K562 (cell line): ENCODE data around the gene SNX9. TPM values are rescaled to one million over a fixed set of nuclear protein-coding genes. Genes with fewer than 3 reads are reported as not detected.
A peak's percentile ranks its signal among the peaks of the same experiment; 100 is the strongest.

Experiments used
- ATAC-seq: fragments of 200-7000 bp; cut with Tn5 transposase; 3 replicates; pipeline ENCODE4 v1.9.1; 2020; ENCODE audit warnings: moderate library complexity
- BruUV-seq: library from RNA; stranded (reverse); fragments of 400-500 nt; replicated peaks from 2 replicates; lab custom pipeline; 2021; lab: Mats Ljungman, UMichigan
- CTCF ChIA-PET: fragments of 300-600 bp; formaldehyde crosslinking; extraction: SDS; loops from one replicate; lab custom pipeline; 2021; ENCODE audit warnings: low intra/inter-chr PET ratio; lab: Yijun Ruan, JAX
- POLR2A ChIA-PET: fragments of 300-600, 350-650 bp; sonication (Branson Sonifier 250); formaldehyde crosslinking; extraction: SDS; loops from one replicate; lab custom pipeline; 2021; ENCODE audit warnings: antibody characterized with exemption, inconsistent platforms; lab: Yijun Ruan, JAX
- DNase-seq, 4 experiments: peaks; one replicate each; pipeline versions ENCODE4 v3.0.0 to v3.0.0-alpha.2; 2011 to 2018; ENCODE audit warnings: low spot score in 3 of 4, mixed read lengths in 3 of 4; ENCODE audit errors: extremely low read depth in 1 of 4
- FAIRE-seq: peaks from 2 replicates; lab custom pipeline; 2011; peaks lifted over from hg19 to GRCh38; lab: Jason Lieb, UNC
- H2AFZ ChIP-seq: 2 replicates; pipeline ENCODE4 v1.6.0; 2011; ENCODE audit warnings: low read depth, low read length, control low read depth, inconsistent platforms
- H3K27ac ChIP-seq: fragments of 200-600 bp; 3 replicates; pipeline ENCODE4 v1.8.0; 2011; ENCODE audit warnings: low read depth, mild to moderate bottlenecking, control low read depth, inconsistent platforms, low read length, moderate library complexity, mixed read lengths; ENCODE audit errors: extremely low read depth
- H3K27me3 ChIP-seq, 2 experiments: fragments of 300-600 bp in 1 of 2; 2 replicates in 1 of 2; 3 replicates in 1 of 2; pipeline versions ENCODE4 v1.6.0 to v1.8.0; 2011; ENCODE audit warnings: inconsistent platforms in 2 of 2, low read length in 2 of 2, mild to moderate bottlenecking in 1 of 2, mixed read lengths in 1 of 2, moderate library complexity in 1 of 2; ENCODE audit not compliant: control insufficient read depth in 2 of 2, insufficient read depth in 2 of 2
- H3K36me3 ChIP-seq: fragments of 300-600 bp; 3 replicates; pipeline ENCODE4 v1.8.0; 2011; ENCODE audit warnings: mild to moderate bottlenecking, low read length, inconsistent platforms; ENCODE audit not compliant: control insufficient read depth, insufficient read depth
- H3K4me1 ChIP-seq, 2 experiments: fragments of 200-600 bp in 1 of 2; replicated peaks in 1 of 2; 2 replicates in 1 of 2; 3 replicates in 1 of 2; pipeline versions ENCODE4 v1.5.1 to v1.8.0; 2011; ENCODE audit warnings: inconsistent platforms in 2 of 2, low read length in 2 of 2, mild to moderate bottlenecking in 1 of 2, mixed read lengths in 1 of 2, moderate library complexity in 1 of 2; ENCODE audit not compliant: control insufficient read depth in 2 of 2, insufficient read depth in 2 of 2
- H3K4me2 ChIP-seq: 2 replicates; pipeline ENCODE4 v1.6.1; 2011; ENCODE audit warnings: low read length, control low read depth, inconsistent platforms, mixed read lengths; ENCODE audit not compliant: insufficient read depth
- H3K4me3 ChIP-seq: fragments of 200-600 bp; sonication (generic), shearing (Covaris generic); 2 replicates; pipeline ENCODE4 v1.5.1; 2016; ENCODE audit warnings: control low read depth, inconsistent platforms
- H3K79me2 ChIP-seq: fragments of 200-600 bp; 3 replicates; pipeline ENCODE4 v1.8.0; 2011; ENCODE audit warnings: low read length, inconsistent platforms; ENCODE audit not compliant: control insufficient read depth, insufficient read depth
- H3K9ac ChIP-seq, 2 experiments: 2 replicates each; pipeline versions ENCODE4 v1.6.0 to v1.6.1; 2011; ENCODE audit warnings: low read depth in 2 of 2, low read length in 2 of 2, control low read depth in 1 of 2, inconsistent platforms in 1 of 2, mild to moderate bottlenecking in 1 of 2, mixed read lengths in 1 of 2; ENCODE audit not compliant: insufficient read depth in 1 of 2
- H3K9me1 ChIP-seq: one replicate; pipeline ENCODE4 v1.6.0; 2011; ENCODE audit warnings: inconsistent platforms, mild to moderate bottlenecking, low read length, moderate library complexity; ENCODE audit not compliant: control insufficient read depth, insufficient read depth
- H3K9me3 ChIP-seq: replicated peaks from 2 replicates; pipeline ENCODE4 v1.5.1; 2011; ENCODE audit warnings: low read depth, low read length, inconsistent platforms; ENCODE audit not compliant: control insufficient read depth, insufficient read depth
- H4K20me1 ChIP-seq: replicated peaks from 2 replicates; pipeline ENCODE4 v1.6.1; 2011; ENCODE audit warnings: low read length, inconsistent platforms, mixed read lengths; ENCODE audit not compliant: control insufficient read depth, insufficient read depth
- CC2D1A ChIP-seq: fragments of 450-650 bp; IDR thresholded peaks from 2 replicates; pipeline ENCODE4 v1.6.1; 2017; ENCODE audit warnings: mild to moderate bottlenecking
- CCNT2 ChIP-seq: IDR thresholded peaks from 2 replicates; pipeline ENCODE4 v1.6.1; 2011; ENCODE audit warnings: borderline replicate concordance, low read depth, mild to moderate bottlenecking, moderate library complexity, mixed read lengths, low read length; ENCODE audit not compliant: insufficient read length; ENCODE audit errors: extremely low read depth
- ILK ChIP-seq: fragments of 450-650 bp; IDR thresholded peaks from 2 replicates; pipeline ENCODE4 v1.6.1; 2016; ENCODE audit warnings: missing genetic modification characterization, low read depth, mild to moderate bottlenecking, missing compliant biosample characterization, moderate library complexity, borderline replicate concordance
- RBM22 ChIP-seq: fragments of 200-400 bp; formaldehyde crosslinking; IDR thresholded peaks from 2 replicates; pipeline ENCODE4 v1.6.1; 2018; ENCODE audit warnings: low read length, low read depth; ENCODE audit not compliant: poor library complexity, severe bottlenecking
- RUNX1 ChIP-seq: sonication (generic); IDR thresholded peaks from 2 replicates; pipeline ENCODE4 v1.6.1; 2016; ENCODE audit warnings: antibody characterized with exemption, low read depth
- WGBS: fragments of 100-300 bp; shearing (Covaris generic); methylation state at CpG from one replicate; pipeline ENCODE4 v1.1.6; 2016; ENCODE audit warnings: low coverage, mixed read lengths; ENCODE audit not compliant: insufficient coverage; ENCODE audit errors: missing lambda C conversion rate; 5-methylcytosine and 5-hydroxymethylcytosine counted together
- in situ Hi-C: fragments of 300-500 bp; cut with MboI; formaldehyde crosslinking; loops from 4 replicates; pipeline ENCODE4 v1.15.0; 2018; ENCODE audit warnings: inconsistent platforms, mixed read lengths
- intact Hi-C: fragments of 100-400 bp; cut with micrococcal nuclease; formaldehyde crosslinking; loops from 2 replicates; pipeline ENCODE4 v1.14.2; 2022
- polyA plus RNA-seq, 8 experiments: library from polyadenylated mRNA; depleted of rRNA in 4 of 8; stranded (reverse) in 5 of 8; unstranded in 3 of 8; fragments of >200 nt; fragmentation: Nextera tagmentation in 2 of 8; fragmentation: Illumina TruSeq in 1 of 8; extraction: Ambion mirVana in 2 of 8; extraction: Trizol in 1 of 8; gene quantifications; 2 replicates each; pipeline versions ENCODE4 v1.2.1 to v1.2.3, GENCODE V29; 2011 to 2014; ENCODE audit warnings: inconsistent platforms in 1 of 8, missing spikeins in 1 of 8
- total RNA-seq, 7 experiments: library from RNA; depleted of rRNA in 6 of 7; stranded (reverse); fragments of >200 nt in 6 of 7; fragmentation: Illumina TruSeq in 2 of 7; extraction: Trizol in 2 of 7; gene quantifications; 2 replicates each; pipeline versions ENCODE4 v1.2.1 to v1.2.3, GENCODE V29; 2011 to 2021; ENCODE audit warnings: low replicate concordance in 1 of 7
- TF ChIP-seq, protein P1 (sequence below), 3 experiments: fragments of 200-800 bp in 1 of 3; fragments of 250-450 bp in 1 of 3; fragments of 450-650 bp in 1 of 3; sonication (Bioruptor Pico) in 1 of 3; sonication (Bioruptor generic) in 1 of 3; formaldehyde crosslinking in 1 of 3; IDR thresholded peaks; 2 replicates each; pipeline versions ENCODE4 v1.6.1 to v1.8.0; 2016 to 2022; ENCODE audit warnings: mild to moderate bottlenecking in 2 of 3, missing genetic modification characterization in 2 of 3, missing compliant biosample characterization in 1 of 3, moderate library complexity in 1 of 3
- TF ChIP-seq, protein P2 (sequence below): fragments of 150-350 bp; conservative IDR thresholded peaks from 2 replicates; pipeline ENCODE4 v1.6.1; 2014; ENCODE audit warnings: low read length
- TF ChIP-seq, protein P3 (sequence below): sonication (generic); formaldehyde crosslinking; IDR thresholded peaks from 2 replicates; pipeline ENCODE4 v1.8.0; 2022; ENCODE audit warnings: mild to moderate bottlenecking, missing genetic modification reagents, borderline replicate concordance

SNX9 gene
- total and polyA plus RNA-seq, 9 of the 15 experiments (the other 6 are each of a cell fraction or from before 2014, with no cell fraction given), result 6.0 to 81.7 (median 57.1) TPM

DNA sequence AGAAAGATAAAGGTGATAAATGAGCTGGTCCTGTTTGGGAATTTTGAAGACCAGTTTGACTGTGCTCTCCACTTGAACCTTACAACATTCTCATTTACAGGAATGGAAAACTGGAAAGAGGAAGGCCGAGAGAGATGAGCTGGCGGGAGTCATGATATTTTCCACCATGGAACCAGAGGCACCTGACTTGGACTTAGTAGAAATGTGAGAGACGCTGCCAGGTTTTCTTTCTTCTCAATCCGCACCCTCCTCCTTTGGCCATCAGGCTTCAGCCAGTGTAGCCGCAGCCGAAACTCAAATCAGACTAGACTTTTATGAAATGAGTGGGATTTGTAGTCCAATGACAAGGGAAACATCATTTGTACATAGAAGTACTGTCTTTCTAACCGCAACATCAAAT lies 104.0 kb downstream of the SNX9 start (continued):
- TF ChIP-seq, protein P1, sequence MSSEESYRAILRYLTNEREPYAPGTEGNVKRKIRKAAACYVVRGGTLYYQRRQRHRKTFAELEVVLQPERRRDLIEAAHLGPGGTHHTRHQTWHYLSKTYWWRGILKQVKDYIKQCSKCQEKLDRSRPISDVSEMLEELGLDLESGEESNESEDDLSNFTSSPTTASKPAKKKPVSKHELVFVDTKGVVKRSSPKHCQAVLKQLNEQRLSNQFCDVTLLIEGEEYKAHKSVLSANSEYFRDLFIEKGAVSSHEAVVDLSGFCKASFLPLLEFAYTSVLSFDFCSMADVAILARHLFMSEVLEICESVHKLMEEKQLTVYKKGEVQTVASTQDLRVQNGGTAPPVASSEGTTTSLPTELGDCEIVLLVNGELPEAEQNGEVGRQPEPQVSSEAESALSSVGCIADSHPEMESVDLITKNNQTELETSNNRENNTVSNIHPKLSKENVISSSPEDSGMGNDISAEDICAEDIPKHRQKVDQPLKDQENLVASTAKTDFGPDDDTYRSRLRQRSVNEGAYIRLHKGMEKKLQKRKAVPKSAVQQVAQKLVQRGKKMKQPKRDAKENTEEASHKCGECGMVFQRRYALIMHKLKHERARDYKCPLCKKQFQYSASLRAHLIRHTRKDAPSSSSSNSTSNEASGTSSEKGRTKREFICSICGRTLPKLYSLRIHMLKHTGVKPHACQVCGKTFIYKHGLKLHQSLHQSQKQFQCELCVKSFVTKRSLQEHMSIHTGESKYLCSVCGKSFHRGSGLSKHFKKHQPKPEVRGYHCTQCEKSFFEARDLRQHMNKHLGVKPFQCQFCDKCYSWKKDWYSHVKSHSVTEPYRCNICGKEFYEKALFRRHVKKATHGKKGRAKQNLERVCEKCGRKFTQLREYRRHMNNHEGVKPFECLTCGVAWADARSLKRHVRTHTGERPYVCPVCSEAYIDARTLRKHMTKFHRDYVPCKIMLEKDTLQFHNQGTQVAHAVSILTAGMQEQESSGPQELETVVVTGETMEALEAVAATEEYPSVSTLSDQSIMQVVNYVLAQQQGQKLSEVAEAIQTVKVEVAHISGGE (CRISPR knock-in tag; IDR thresholded peaks at IDR 0.05), result no peak
- TF ChIP-seq CC2D1A, result no peak

DNA sequence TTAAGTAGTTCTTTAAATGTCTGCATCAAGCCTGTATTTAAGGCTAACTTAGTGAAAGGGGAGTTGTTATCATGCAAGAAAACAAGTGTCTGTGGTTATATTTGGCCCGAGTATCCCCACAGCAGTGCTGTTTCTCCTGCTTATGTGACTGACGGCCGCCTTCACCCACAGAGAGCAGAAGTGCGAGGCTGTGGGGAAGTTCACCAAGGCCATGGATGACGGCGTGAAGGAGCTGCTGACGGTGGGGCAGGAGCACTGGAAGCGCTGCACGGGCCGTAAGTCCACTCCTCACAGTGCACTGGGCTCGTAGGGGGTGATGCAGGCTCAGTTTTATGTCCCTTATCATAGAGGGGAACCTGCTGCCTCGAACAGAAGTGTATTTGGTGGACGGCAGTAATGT lies 105.4 kb downstream of the SNX9 start:
- H3K9me3 ChIP-seq, result no peaks in the 10 kb centered on the region
- in situ Hi-C loops, result no loop called here
- no peak overlapping the region for H2AFZ ChIP-seq
- no peaks in the 10 kb centered on the region for H4K20me1 ChIP-seq
- no peaks in the 10 kb centered on the region for H3K4me1 ChIP-seq
- H3K79me2 ChIP-seq, result no peaks in the 10 kb centered on the region
- FAIRE-seq, result no peak
- H3K9me1 ChIP-seq, result no peaks in the 10 kb centered on the region
- intact Hi-C loops, result no loop called here
- ChIA-PET CTCF (no interaction called here), POLR2A (no interaction called here)
- no peak overlapping the region for H3K27ac ChIP-seq
- 85% methylated on average over 13 of the region's 13 CpGs for WGBS
- no peaks in the 10 kb centered on the region for H3K27me3 ChIP-seq
- no peak overlapping the region for H3K4me3 ChIP-seq
- ATAC-seq, result no peak
- BruUV-seq, result no TSS peak
- 0 out of 4 replicates have a peak overlapping the region, but pooled peaks of 1 of the 2 experiments have one; percentile 45 for H3K9ac ChIP-seq
- H3K36me3 ChIP-seq, result peaks cover 97% of the 10 kb centered on the region
- H3K4me2 ChIP-seq, result no peak overlapping the region
- DNase-seq, result no peak
- TF ChIP-seq, protein P2, sequence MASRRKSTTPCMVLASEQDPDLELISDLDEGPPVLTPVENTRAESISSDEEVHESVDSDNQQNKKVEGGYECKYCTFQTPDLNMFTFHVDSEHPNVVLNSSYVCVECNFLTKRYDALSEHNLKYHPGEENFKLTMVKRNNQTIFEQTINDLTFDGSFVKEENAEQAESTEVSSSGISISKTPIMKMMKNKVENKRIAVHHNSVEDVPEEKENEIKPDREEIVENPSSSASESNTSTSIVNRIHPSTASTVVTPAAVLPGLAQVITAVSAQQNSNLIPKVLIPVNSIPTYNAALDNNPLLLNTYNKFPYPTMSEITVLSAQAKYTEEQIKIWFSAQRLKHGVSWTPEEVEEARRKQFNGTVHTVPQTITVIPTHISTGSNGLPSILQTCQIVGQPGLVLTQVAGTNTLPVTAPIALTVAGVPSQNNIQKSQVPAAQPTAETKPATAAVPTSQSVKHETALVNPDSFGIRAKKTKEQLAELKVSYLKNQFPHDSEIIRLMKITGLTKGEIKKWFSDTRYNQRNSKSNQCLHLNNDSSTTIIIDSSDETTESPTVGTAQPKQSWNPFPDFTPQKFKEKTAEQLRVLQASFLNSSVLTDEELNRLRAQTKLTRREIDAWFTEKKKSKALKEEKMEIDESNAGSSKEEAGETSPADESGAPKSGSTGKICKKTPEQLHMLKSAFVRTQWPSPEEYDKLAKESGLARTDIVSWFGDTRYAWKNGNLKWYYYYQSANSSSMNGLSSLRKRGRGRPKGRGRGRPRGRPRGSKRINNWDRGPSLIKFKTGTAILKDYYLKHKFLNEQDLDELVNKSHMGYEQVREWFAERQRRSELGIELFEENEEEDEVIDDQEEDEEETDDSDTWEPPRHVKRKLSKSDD, result no peak
- TF ChIP-seq ILK (tag), result no peak
- TF ChIP-seq RUNX1, result no peak
- no peak for TF ChIP-seq CCNT2
- TF ChIP-seq RBM22, result peak; percentile 53
- TF ChIP-seq, protein P3, sequence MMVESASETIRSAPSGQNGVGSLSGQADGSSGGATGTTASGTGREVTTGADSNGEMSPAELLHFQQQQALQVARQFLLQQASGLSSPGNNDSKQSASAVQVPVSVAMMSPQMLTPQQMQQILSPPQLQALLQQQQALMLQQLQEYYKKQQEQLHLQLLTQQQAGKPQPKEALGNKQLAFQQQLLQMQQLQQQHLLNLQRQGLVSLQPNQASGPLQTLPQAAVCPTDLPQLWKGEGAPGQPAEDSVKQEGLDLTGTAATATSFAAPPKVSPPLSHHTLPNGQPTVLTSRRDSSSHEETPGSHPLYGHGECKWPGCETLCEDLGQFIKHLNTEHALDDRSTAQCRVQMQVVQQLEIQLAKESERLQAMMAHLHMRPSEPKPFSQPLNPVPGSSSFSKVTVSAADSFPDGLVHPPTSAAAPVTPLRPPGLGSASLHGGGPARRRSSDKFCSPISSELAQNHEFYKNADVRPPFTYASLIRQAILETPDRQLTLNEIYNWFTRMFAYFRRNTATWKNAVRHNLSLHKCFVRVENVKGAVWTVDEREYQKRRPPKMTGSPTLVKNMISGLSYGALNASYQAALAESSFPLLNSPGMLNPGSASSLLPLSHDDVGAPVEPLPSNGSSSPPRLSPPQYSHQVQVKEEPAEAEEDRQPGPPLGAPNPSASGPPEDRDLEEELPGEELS (CRISPR knock-in tag), result no peak
